Heart left ventricle (tissue), 16 donors: ENCODE data around the gene OPCML. TPM values are rescaled to one million over a fixed set of nuclear protein-coding genes. Genes with fewer than 3 reads are reported as not detected.

ENCODE experiments used
- ATAC-seq, 4 donors: fragments of 200-7000 bp; cut with Tn5 transposase; one replicate each; pipeline ENCODE4 v1.9.1; 2020 to 2022; ENCODE audit warnings: moderate library complexity in 4 of 4, mild to moderate bottlenecking in 3 of 4, moderate number of reproducible peaks in 1 of 4
- DNase-seq, 5 donors: peaks; one replicate each; pipeline ENCODE4 v3.0.0-alpha.2; 2020
- H3K27ac ChIP-seq, 12 donors: fragments of 200-600 bp; sonication (generic) in 4 of 12; one replicate each; pipeline versions ENCODE4 v1.5.0 to v1.8.0; 2016 to 2022; ENCODE audit warnings: mild to moderate bottlenecking in 2 of 12
- H3K27me3 ChIP-seq, 9 donors: fragments of 200-600 bp; sonication (generic) in 2 of 9; one replicate each; pipeline versions ENCODE4 v1.5.1 to v1.8.0; 2016 to 2022; ENCODE audit warnings: mild to moderate bottlenecking in 3 of 9
- H3K36me3 ChIP-seq, 9 donors: fragments of 200-600 bp; sonication (generic) in 2 of 9; one replicate each; pipeline versions ENCODE4 v1.5.0 to v1.8.0; 2018 to 2022; ENCODE audit warnings: mild to moderate bottlenecking in 2 of 9
- H3K4me1 ChIP-seq, 12 donors: fragments of 200-600 bp; sonication (generic) in 4 of 12; one replicate each; pipeline versions ENCODE4 v1.5.0 to v1.8.0; 2016 to 2022; ENCODE audit warnings: mild to moderate bottlenecking in 3 of 12
- H3K4me3 ChIP-seq, 12 donors: fragments of 200-600 bp; sonication (generic) in 4 of 12; one replicate each; pipeline versions ENCODE4 v1.5.0 to v1.8.0; 2017 to 2022; ENCODE audit warnings: mild to moderate bottlenecking in 9 of 12, moderate library complexity in 4 of 12
- H3K9me3 ChIP-seq, 12 donors: fragments of 200-600 bp; sonication (generic) in 4 of 12; one replicate each; pipeline versions ENCODE4 v1.5.0 to v1.8.0; 2016 to 2022; ENCODE audit warnings: mild to moderate bottlenecking in 1 of 12
- CTCF ChIP-seq, 12 donors: fragments of 200-600 bp; sonication (generic) in 4 of 12; IDR thresholded peaks; one replicate each; pipeline versions ENCODE4 v1.5.0 to v1.8.0; 2018 to 2022; ENCODE audit warnings: antibody characterized with exemption in 12 of 12, mild to moderate bottlenecking in 5 of 12
- POLR2A ChIP-seq, 2 donors: fragments of 450-650 bp; IDR thresholded peaks; one replicate each; pipeline ENCODE4 v1.6.1; 2017; ENCODE audit warnings: antibody characterized with exemption in 2 of 2, mild to moderate bottlenecking in 2 of 2, moderate library complexity in 2 of 2
- WGBS, 4 donors: extraction: QIAGEN DNeasy Blood & Tissue Kit in 2 of 4; methylation state at CpG; one replicate each; pipeline versions ENCODE4 v1.1.5 to v1.1.7; 2013 to 2018; 5-methylcytosine and 5-hydroxymethylcytosine counted together
- intact Hi-C, 10 donors: fragments of 100-400 bp; cut with DNase I; formaldehyde crosslinking; loops; one replicate each; pipeline versions ENCODE4 v1.11.1 to v1.14.2; 2022
- polyA plus RNA-seq, 2 donors: library from polyadenylated mRNA; stranded (reverse); fragments of 200-250 nt; gene quantifications; one replicate each; pipeline ENCODE4 v1.2.3, GENCODE V29; 2013
- total RNA-seq, 9 donors: library from RNA; depleted of rRNA in 2 of 9; stranded (reverse); fragments of >200 nt in 2 of 9; fragmentation: NEBNext Ultra II Directional in 3 of 9; extraction: Animal tissue kit (Norgen Biotek cat#: 25700) in 3 of 9; gene quantifications; one replicate each; pipeline versions ENCODE4 v1.1.0 to v1.2.4, GENCODE V29; 2016 to 2023
- donor health status: ischemic (EF 13 %, LVEDD 7.1; RV severe dilation, severe dysfunction).
- donor health status: healthy with polysubstance abuse.
- donor health status: DM: no; HTN: yes; CAD: no.
- donor health status: DM: no; HTN: no; CAD: no.
- donor health status: ischemic (EF 25% LVEDD 6.9; RV normal size, moderate dysfunction).
- donor health status: ischemic (EF 25% LVEDD 5.7; RV mildly dilated, moderate dysfunction).
- donor health status: healthy.
- donor health status: DM: yes; HTN: yes; CAD: no.
- donor health status: ischemic (EF 35%, LVEDD 5.7; RV mildly dilated, moderate dysfunction).
- donor health status: nonischemic (EF 11% LVEDD 7.7; RV severe dilation, severe dysfunction).
- donor health status: DM: yes; HTN: yes; CAD: no.
- donor health status: PGD.
- donor health status: ischemic (EF 29% LVEDD 5.4; RV normal size, mild dysfunction).
- donor health status: nonischemic (EF 23%, LVEDD 6.1; RV moderate dilation, normal function).

OPCML gene
- total and polyA plus RNA-seq, 11 donors, result 0.04 to 1.3 (median 0.23) TPM; not detected in 3

GRCh38 chr11:133553885-133554740, 21.8 kb upstream of the OPCML start:
- ATAC-seq (peak in 2 of 4 donors; percentile 52 to 62), DNase-seq (no peak)
- Histone ChIP-seq H3K27me3 (peaks cover 0 to 30% (median 0%) of the 10 kb centered on the region in 9 donors), H3K4me3 (no peak overlapping the region), H3K36me3 (no peaks in the 10 kb centered on the region), H3K27ac (no peak overlapping the region), H3K9me3 (no peaks in the 10 kb centered on the region), H3K4me1 (peaks cover 0 to 3% (median 0%) of the 10 kb centered on the region in 12 donors)
- TF ChIP-seq POLR2A (IDR thresholded peaks at IDR 0.05), result no peak
- no peak for TF ChIP-seq CTCF (IDR thresholded peaks at IDR 0.05)
- intact Hi-C loops, result no loop called here
- 44 to 64% (median 54%) methylated on average over 22 of the region's 22 CpGs for WGBS, 4 donors

GRCh38 chr11:133552938-133553337, 20.6 kb upstream of the OPCML start:
- Histone ChIP-seq H3K4me1 (peaks cover 0 to 3% (median 0%) of the 10 kb centered on the region in 12 donors), H3K27me3 (peaks cover 0 to 24% (median 0%) of the 10 kb centered on the region in 9 donors), H3K9me3 (no peaks in the 10 kb centered on the region), H3K36me3 (no peaks in the 10 kb centered on the region), H3K4me3 (no peak overlapping the region), H3K27ac (no peak overlapping the region)
- DNase-seq, result no peak
- WGBS, 4 donors, result 72 to 91% (median 82%) methylated on average over 6 of the region's 6 CpGs
- intact Hi-C loops, result no loop called here
- no peak for ATAC-seq
- TF ChIP-seq CTCF (IDR thresholded peaks at IDR 0.05), result no peak
- no peak for TF ChIP-seq POLR2A (IDR thresholded peaks at IDR 0.05)

- Histone ChIP-seq H3K27me3 (peaks cover 0 to 18% (median 0%) of the 10 kb centered on the region in 9 donors), H3K4me3 (no peak overlapping the region), H3K27ac (no peak overlapping the region), H3K9me3 (no peaks in the 10 kb centered on the region), H3K4me1 (peaks cover 0 to 3% (median 0%) of the 10 kb centered on the region in 12 donors), H3K36me3 (no peaks in the 10 kb centered on the region)
- intact Hi-C loops, result no loop called here
- ATAC-seq (no peak), DNase-seq (no peak)
- TF ChIP-seq POLR2A (IDR thresholded peaks at IDR 0.05), result no peak
- TF ChIP-seq CTCF (IDR thresholded peaks at IDR 0.05), result no peak
- WGBS, 4 donors, result 72 to 79% (median 76%) methylated on average over 5 of the region's 5 CpGs
These were observed 18.8 kb upstream of the OPCML start for GRCh38 chr11:133551064-133551463.

GRCh38 chr11:133549826-133550225, 17.5 kb upstream of the OPCML start:
- Histone ChIP-seq H3K27me3 (peaks cover 0 to 9% (median 0%) of the 10 kb centered on the region in 9 donors), H3K4me1 (peaks cover 0 to 3% (median 0%) of the 10 kb centered on the region in 12 donors), H3K27ac (no peak overlapping the region), H3K36me3 (no peaks in the 10 kb centered on the region), H3K9me3 (no peaks in the 10 kb centered on the region), H3K4me3 (no peak overlapping the region)
- 39 to 48% (median 47%) methylated on average over 3 of the region's 3 CpGs for whole genome bisulfite sequencing, 4 donors
- no peak for TF ChIP-seq CTCF (IDR thresholded peaks at IDR 0.05)
- no peak for TF ChIP-seq POLR2A (IDR thresholded peaks at IDR 0.05)
- no peak for ATAC-seq
- intact Hi-C loops, result no loop called here
- DNase-seq, result no peak
